Measurements from ENCODE around the gene PIGL. TPM values are rescaled to one million over a fixed set of nuclear protein-coding genes. Genes with fewer than 3 reads are reported as not detected.
A peak's percentile ranks its signal among the peaks of the same experiment; 100 is the strongest.

PIGL gene
- total and polyA plus RNA-seq, 4 donors = 24.0 to 39.7 (median 27.8) TPM

- H3K27me3 ChIP-seq (ENCODE audit: control insufficient read depth, insufficient read depth, low read length) = no peaks in the 10 kb centered on the region
- H3K36me3 ChIP-seq (ENCODE audit: control insufficient read depth, insufficient read depth, low read length) = no peaks in the 10 kb centered on the region
- H3K4me3 ChIP-seq (ENCODE audit: low read depth, low read length) = no peak overlapping the region
- 52% methylated on average over 6 of the region's 9 CpGs for WGBS (ENCODE audit: insufficient coverage)
- DNase-seq (ENCODE audit: low read depth in 4 of 6, low spot score in 6 of 6) = peak in 1 of 6 donors; percentile 11
- H3K9me3 ChIP-seq (ENCODE audit: control insufficient read depth, insufficient read depth, low read length) = no peaks in the 10 kb centered on the region
- no peak overlapping the region for H3K27ac ChIP-seq (ENCODE audit: low read depth, low read length)
- no peaks in the 10 kb centered on the region for H3K4me1 ChIP-seq (ENCODE audit: control insufficient read depth, insufficient read depth, low read length)
Measured at GRCh38 chr17:16243801-16244567, 27.0 kb downstream of the PIGL start.

- 86% methylated on average over 1 of the region's 7 CpGs for WGBS (ENCODE audit: insufficient coverage)
- Histone ChIP-seq H3K36me3 (ENCODE audit: control insufficient read depth, insufficient read depth, low read length) (no peaks in the 10 kb centered on the region), H3K4me1 (ENCODE audit: control insufficient read depth, insufficient read depth, low read length) (no peaks in the 10 kb centered on the region), H3K4me3 (ENCODE audit: low read depth, low read length) (no peak overlapping the region), H3K9me3 (ENCODE audit: control insufficient read depth, insufficient read depth, low read length) (no peaks in the 10 kb centered on the region), H3K27me3 (ENCODE audit: control insufficient read depth, insufficient read depth, low read length) (no peaks in the 10 kb centered on the region), H3K27ac (ENCODE audit: low read depth, low read length) (no peak overlapping the region)
- DNase-seq (ENCODE audit: low read depth in 4 of 6, low spot score in 6 of 6) = no peak
Measured at GRCh38 chr17:16247586-16247984, 30.6 kb downstream of the PIGL start.

GRCh38 chr17:16250635-16251034 is 33.6 kb downstream of the PIGL start:
- WGBS (ENCODE audit: insufficient coverage) = no CpG with 5 or more reads among the region's 1 CpG
- no peak for DNase-seq (ENCODE audit: low read depth in 4 of 6, low spot score in 6 of 6)
- Histone ChIP-seq H3K4me3 (ENCODE audit: low read depth, low read length) (no peak overlapping the region), H3K4me1 (ENCODE audit: control insufficient read depth, insufficient read depth, low read length) (peaks cover 9% of the 10 kb centered on the region), H3K36me3 (ENCODE audit: control insufficient read depth, insufficient read depth, low read length) (no peaks in the 10 kb centered on the region), H3K27ac (ENCODE audit: low read depth, low read length) (no peak overlapping the region), H3K27me3 (ENCODE audit: control insufficient read depth, insufficient read depth, low read length) (no peaks in the 10 kb centered on the region), H3K9me3 (ENCODE audit: control insufficient read depth, insufficient read depth, low read length) (no peaks in the 10 kb centered on the region)

- Histone ChIP-seq H3K27ac (ENCODE audit: low read depth, low read length) (no peak overlapping the region), H3K4me1 (ENCODE audit: control insufficient read depth, insufficient read depth, low read length) (peaks cover 9% of the 10 kb centered on the region), H3K9me3 (ENCODE audit: control insufficient read depth, insufficient read depth, low read length) (no peaks in the 10 kb centered on the region), H3K4me3 (ENCODE audit: low read depth, low read length) (no peak overlapping the region), H3K36me3 (ENCODE audit: control insufficient read depth, insufficient read depth, low read length) (no peaks in the 10 kb centered on the region), H3K27me3 (ENCODE audit: control insufficient read depth, insufficient read depth, low read length) (no peaks in the 10 kb centered on the region)
- no peak for DNase-seq (ENCODE audit: low read depth in 4 of 6, low spot score in 6 of 6)
- WGBS (ENCODE audit: insufficient coverage) = 93% methylated on average over 2 of the region's 6 CpGs
Measured at GRCh38 chr17:16251043-16251442, 34.0 kb downstream of the PIGL start.

- no peak overlapping the region for H3K4me3 ChIP-seq (ENCODE audit: low read depth, low read length)
- H3K27ac ChIP-seq (ENCODE audit: low read depth, low read length) = no peak overlapping the region
- H3K27me3 ChIP-seq (ENCODE audit: control insufficient read depth, insufficient read depth, low read length) = no peaks in the 10 kb centered on the region
- DNase-seq (ENCODE audit: low read depth in 4 of 6, low spot score in 6 of 6) = no peak
- WGBS (ENCODE audit: insufficient coverage) = no CpG with 5 or more reads among the region's 1 CpG
- no peaks in the 10 kb centered on the region for H3K36me3 ChIP-seq (ENCODE audit: control insufficient read depth, insufficient read depth, low read length)
- H3K4me1 ChIP-seq (ENCODE audit: control insufficient read depth, insufficient read depth, low read length) = peaks cover 14% of the 10 kb centered on the region
- H3K9me3 ChIP-seq (ENCODE audit: control insufficient read depth, insufficient read depth, low read length) = no peaks in the 10 kb centered on the region
Measured at GRCh38 chr17:16251556-16251955, 34.5 kb downstream of the PIGL start.

GRCh38 chr17:16254773-16255400 is 37.9 kb downstream of the PIGL start:
- H3K36me3 ChIP-seq (ENCODE audit: control insufficient read depth, insufficient read depth, low read length) = peaks cover 3% of the 10 kb centered on the region
- 96% methylated on average over 3 of the region's 9 CpGs for WGBS (ENCODE audit: insufficient coverage)
- DNase-seq (ENCODE audit: low read depth in 4 of 6, low spot score in 6 of 6) = no peak
- H3K4me3 ChIP-seq (ENCODE audit: low read depth, low read length) = no peak overlapping the region
- H3K27me3 ChIP-seq (ENCODE audit: control insufficient read depth, insufficient read depth, low read length) = no peaks in the 10 kb centered on the region
- H3K27ac ChIP-seq (ENCODE audit: low read depth, low read length) = peak overlapping the region; percentile 62
- H3K9me3 ChIP-seq (ENCODE audit: control insufficient read depth, insufficient read depth, low read length) = no peaks in the 10 kb centered on the region
- H3K4me1 ChIP-seq (ENCODE audit: control insufficient read depth, insufficient read depth, low read length) = peaks cover 14% of the 10 kb centered on the region

GRCh38 chr17:16255481-16255921 is 38.5 kb downstream of the PIGL start:
- Histone ChIP-seq H3K4me1 (ENCODE audit: control insufficient read depth, insufficient read depth, low read length) (peaks cover 14% of the 10 kb centered on the region), H3K27ac (ENCODE audit: low read depth, low read length) (peak overlapping the region; percentile 62), H3K4me3 (ENCODE audit: low read depth, low read length) (no peak overlapping the region), H3K9me3 (ENCODE audit: control insufficient read depth, insufficient read depth, low read length) (no peaks in the 10 kb centered on the region), H3K36me3 (ENCODE audit: control insufficient read depth, insufficient read depth, low read length) (peaks cover 5% of the 10 kb centered on the region), H3K27me3 (ENCODE audit: control insufficient read depth, insufficient read depth, low read length) (no peaks in the 10 kb centered on the region)
- peak; percentile 52 to 93 (median 66) for DNase-seq (ENCODE audit: low read depth in 4 of 6, low spot score in 6 of 6)
- 8% methylated on average over 2 of the region's 4 CpGs for whole genome bisulfite sequencing (ENCODE audit: insufficient coverage)

- no peaks in the 10 kb centered on the region for H3K27me3 ChIP-seq (ENCODE audit: control insufficient read depth, insufficient read depth, low read length)
- peaks cover 5% of the 10 kb centered on the region for H3K36me3 ChIP-seq (ENCODE audit: control insufficient read depth, insufficient read depth, low read length)
- no peak for DNase-seq (ENCODE audit: low read depth in 4 of 6, low spot score in 6 of 6)
- H3K4me1 ChIP-seq (ENCODE audit: control insufficient read depth, insufficient read depth, low read length) = peaks cover 14% of the 10 kb centered on the region
- WGBS (ENCODE audit: insufficient coverage) = no CpG with 5 or more reads among the region's 1 CpG
- no peaks in the 10 kb centered on the region for H3K9me3 ChIP-seq (ENCODE audit: control insufficient read depth, insufficient read depth, low read length)
- no peak overlapping the region for H3K27ac ChIP-seq (ENCODE audit: low read depth, low read length)
- H3K4me3 ChIP-seq (ENCODE audit: low read depth, low read length) = no peak overlapping the region
Measured at GRCh38 chr17:16258901-16259300, 41.9 kb downstream of the PIGL start.

- peaks cover 7% of the 10 kb centered on the region for H3K4me1 ChIP-seq (ENCODE audit: control insufficient read depth, insufficient read depth, low read length)
- H3K9me3 ChIP-seq (ENCODE audit: control insufficient read depth, insufficient read depth, low read length) = no peaks in the 10 kb centered on the region
- peaks cover 5% of the 10 kb centered on the region for H3K36me3 ChIP-seq (ENCODE audit: control insufficient read depth, insufficient read depth, low read length)
- H3K4me3 ChIP-seq (ENCODE audit: low read depth, low read length) = no peak overlapping the region
- DNase-seq (ENCODE audit: low read depth in 4 of 6, low spot score in 6 of 6) = no peak
- 90% methylated on average over 6 of the region's 6 CpGs for WGBS (ENCODE audit: insufficient coverage)
- no peaks in the 10 kb centered on the region for H3K27me3 ChIP-seq (ENCODE audit: control insufficient read depth, insufficient read depth, low read length)
- no peak overlapping the region for H3K27ac ChIP-seq (ENCODE audit: low read depth, low read length)
Measured at GRCh38 chr17:16259926-16260325, 42.9 kb downstream of the PIGL start.

GRCh38 chr17:16261049-16261448 is 44.0 kb downstream of the PIGL start:
- DNase-seq (ENCODE audit: low read depth in 4 of 6, low spot score in 6 of 6) = no peak
- peaks cover 4% of the 10 kb centered on the region for H3K4me1 ChIP-seq (ENCODE audit: control insufficient read depth, insufficient read depth, low read length)
- 100% methylated on average over 1 of the region's 3 CpGs for WGBS (ENCODE audit: insufficient coverage)
- no peaks in the 10 kb centered on the region for H3K9me3 ChIP-seq (ENCODE audit: control insufficient read depth, insufficient read depth, low read length)
- no peaks in the 10 kb centered on the region for H3K27me3 ChIP-seq (ENCODE audit: control insufficient read depth, insufficient read depth, low read length)
- H3K27ac ChIP-seq (ENCODE audit: low read depth, low read length) = no peak overlapping the region
- H3K4me3 ChIP-seq (ENCODE audit: low read depth, low read length) = no peak overlapping the region
- H3K36me3 ChIP-seq (ENCODE audit: control insufficient read depth, insufficient read depth, low read length) = peaks cover 5% of the 10 kb centered on the region

Measured in spinal cord (tissue), 10 donors.